Common myeloid progenitor, CD34-positive (primary cell): ENCODE results near the gene FES.
"Not testable (repeated sequence)": the region's sequence is repeated elsewhere in the genome, so short reads cannot be mapped to it uniquely, and the experiment has no call there.

Source experiments
- CTCF ChIA-PET: fragments of 350-600 bp; sonication (Branson Sonifier 250); formaldehyde crosslinking; loops from one replicate; lab custom pipeline; 2021; ENCODE audit warnings: antibody characterized with exemption; lab: Charles Lee
- POLR2A ChIA-PET: fragments of 350-600 bp; sonication (Branson Sonifier 250); formaldehyde crosslinking; loops from one replicate; lab custom pipeline; 2021; ENCODE audit warnings: antibody characterized with exemption; lab: Charles Lee
- DNase-seq, 3 donors: peaks; one replicate each; pipeline versions ENCODE4 v3.0.0 to v3.0.0-alpha.2; 2013
- H3K27ac ChIP-seq, 2 experiments: 1 replicate in 1 of 2; 2 replicates in 1 of 2; pipeline ENCODE4 v1.7.0; 2013; ENCODE audit warnings: inconsistent platforms in 2 of 2, low read length in 2 of 2, mild to moderate bottlenecking in 2 of 2, low read depth in 1 of 2, moderate library complexity in 1 of 2; ENCODE audit not compliant: severe bottlenecking in 2 of 2, insufficient read depth in 1 of 2, poor library complexity in 1 of 2
- H3K27me3 ChIP-seq, 5 experiments: replicated peaks in 2 of 5; 1 replicate in 3 of 5; 2 replicates in 2 of 5; pipeline versions ENCODE4 v1.6.1 to v1.7.0; 2013; ENCODE audit warnings: low read length in 4 of 5, mild to moderate bottlenecking in 2 of 5, moderate library complexity in 2 of 5, inconsistent platforms in 1 of 5; ENCODE audit not compliant: insufficient read depth in 5 of 5, control insufficient read depth in 4 of 5
- H3K36me3 ChIP-seq, 4 experiments: 1 replicate in 2 of 4; 2 replicates in 2 of 4; pipeline versions ENCODE4 v1.6.1 to v1.7.0; 2013; ENCODE audit warnings: low read length in 3 of 4, control low read depth in 1 of 4, mild to moderate bottlenecking in 1 of 4; ENCODE audit not compliant: control insufficient read depth in 4 of 4, insufficient read depth in 4 of 4
- H3K4me1 ChIP-seq, 4 experiments: 1 replicate in 3 of 4; 2 replicates in 1 of 4; pipeline versions ENCODE4 v1.6.1 to v1.7.1; 2013; ENCODE audit warnings: low read length in 3 of 4, mild to moderate bottlenecking in 3 of 4, control low read depth in 1 of 4, inconsistent platforms in 1 of 4, moderate library complexity in 1 of 4; ENCODE audit not compliant: control insufficient read depth in 4 of 4, insufficient read depth in 4 of 4; ENCODE audit errors: control extremely low read depth in 1 of 4
- H3K4me3 ChIP-seq, 7 experiments: 1 replicate in 4 of 7; 2 replicates in 3 of 7; pipeline versions ENCODE4 v1.5.1 to v1.7.0; 2013; ENCODE audit warnings: mild to moderate bottlenecking in 7 of 7, low read length in 6 of 7, moderate library complexity in 6 of 7, inconsistent platforms in 2 of 7, low read depth in 2 of 7, control low read depth in 1 of 7; ENCODE audit not compliant: insufficient read depth in 4 of 7, control insufficient read depth in 1 of 7; ENCODE audit errors: extremely low read depth in 1 of 7
- H3K9me3 ChIP-seq, 5 experiments: 1 replicate in 4 of 5; 2 replicates in 1 of 5; pipeline versions ENCODE4 v1.6.1 to v1.7.1; 2013; ENCODE audit warnings: low read length in 4 of 5, mild to moderate bottlenecking in 2 of 5, inconsistent platforms in 1 of 5, low read depth in 1 of 5, moderate library complexity in 1 of 5; ENCODE audit not compliant: control insufficient read depth in 4 of 5, insufficient read depth in 2 of 5; ENCODE audit errors: control extremely low read depth in 1 of 5
- WGBS: methylation state at CpG from one replicate; pipeline ENCODE4 v1.1.5; 2013; ENCODE audit not compliant: insufficient coverage; 5-methylcytosine and 5-hydroxymethylcytosine counted together

The FES gene

GRCh38 chr15:90893175-90894090 is 9.1 kb downstream of the FES start:
- no peak overlapping the region for H3K27ac ChIP-seq
- CTCF ChIA-PET = interaction anchor here (1.0 to 16.2 kb wide), 4 partner anchors 9 to 40 kb away, joined by 3 to 258 read pairs (median 8); partner anchors contain the start of genes HDDC3, MAN2A2 and UNC45A
- H3K36me3 ChIP-seq = peaks cover 15 to 73% (median 59%) of the 10 kb centered on the region in 4 experiments
- POLR2A ChIA-PET = no interaction called here
- no peaks in the 10 kb centered on the region for H3K4me1 ChIP-seq
- H3K27me3 ChIP-seq = no peaks in the 10 kb centered on the region
- no peak overlapping the region for H3K4me3 ChIP-seq
- WGBS = 96% methylated on average over 32 of the region's 33 CpGs
- H3K9me3 ChIP-seq = no peaks in the 10 kb centered on the region
- DNase-seq = no peak

- CTCF ChIA-PET = interaction anchor here (0.8 to 16.2 kb wide), 9 partner anchors 10 to 574 kb away, joined by 3 to 258 read pairs (median 4); partner anchors contain the start of genes FURIN, HDDC3 and UNC45A
- no peak overlapping the region for H3K4me3 ChIP-seq
- H3K27me3 ChIP-seq = no peaks in the 10 kb centered on the region
- POLR2A ChIA-PET = no interaction called here
- 89% methylated on average over 9 of the region's 10 CpGs for WGBS
- H3K9me3 ChIP-seq = no peaks in the 10 kb centered on the region
- H3K4me1 ChIP-seq = no peaks in the 10 kb centered on the region
- no peak overlapping the region for H3K27ac ChIP-seq
- peak in 1 of 3 donors; percentile 40 for DNase-seq
- peaks cover 12 to 53% (median 46%) of the 10 kb centered on the region in 4 experiments for H3K36me3 ChIP-seq
These were observed 11.3 kb downstream of the FES start for GRCh38 chr15:90895571-90896117.

GRCh38 chr15:90897131-90897655 is 12.9 kb downstream of the FES start:
- peaks cover 0 to 12% (median 10%) of the 10 kb centered on the region in 4 experiments for H3K4me1 ChIP-seq
- DNase-seq = peak in 2 of 3 donors; percentile 53 to 61
- WGBS = 98% methylated on average over 10 of the region's 14 CpGs
- H3K27ac ChIP-seq, H3K9me3 ChIP-seq, POLR2A ChIA-PET, H3K27me3 ChIP-seq, H3K4me3 ChIP-seq: not testable (repeated sequence)
- H3K36me3 ChIP-seq = peaks cover 7 to 38% (median 32%) of the 10 kb centered on the region in 4 experiments
- CTCF ChIA-PET = interaction anchor here (1.2 to 16.2 kb wide), 5 partner anchors 9 to 36 kb away, joined by 3 to 258 read pairs (median 25); partner anchors contain the start of genes HDDC3 and UNC45A

- H3K4me3 ChIP-seq = peak overlapping the region in 4 of 7 experiments; percentile 69 to 81 (median 77)
- H3K27me3 ChIP-seq = no peaks in the 10 kb centered on the region
- 8% methylated on average over 2 of the region's 14 CpGs for WGBS
- ChIA-PET POLR2A (interaction anchor here (2.6 to 3.7 kb wide), 2 partner anchors 16 to 30 kb away, joined by 8 to 32 read pairs; partner anchors contain the start of genes FES and HDDC3), CTCF (interaction anchor here (1.4 to 16.2 kb wide), 7 partner anchors 8 to 32 kb away, joined by 3 to 258 read pairs (median 6); partner anchors contain the start of genes FES, HDDC3 and UNC45A)
- peaks cover 5 to 21% (median 19%) of the 10 kb centered on the region in 4 experiments for H3K36me3 ChIP-seq
- H3K27ac ChIP-seq = peak overlapping the region; percentile 85 to 93
- no peaks in the 10 kb centered on the region for H3K9me3 ChIP-seq
- peaks cover 2 to 24% (median 20%) of the 10 kb centered on the region in 4 experiments for H3K4me1 ChIP-seq
- DNase-seq = peak; percentile 83 to 94 (median 87)
These were observed 17.1 kb downstream of the FES start for GRCh38 chr15:90901175-90902039.

GRCh38 chr15:90902040-90902839 is 17.9 kb downstream of the FES start:
- WGBS = 0% methylated on average over 71 of the region's 71 CpGs
- POLR2A ChIA-PET = interaction anchor here (0.5 to 3.7 kb wide), 7 partner anchors 14 to 204 kb away, joined by 3 to 32 read pairs (median 4); partner anchors contain the start of genes FES, HDDC3, RCCD1 and UNC45A

More at GRCh38 chr15:90902040-90902839, 17.9 kb downstream of the FES start:
- H3K4me3 ChIP-seq = peak overlapping the region; percentile 69 to 85 (median 79)
- peak overlapping the region; percentile 85 to 93 for H3K27ac ChIP-seq
- no peaks in the 10 kb centered on the region for H3K9me3 ChIP-seq
- H3K36me3 ChIP-seq = peaks cover 5 to 26% (median 26%) of the 10 kb centered on the region in 4 experiments
- DNase-seq = peak; percentile 74 to 82 (median 80)
- CTCF ChIA-PET = interaction anchor here (0.7 to 16.2 kb wide), 6 partner anchors 9 to 371 kb away, joined by 3 to 258 read pairs (median 14); partner anchors contain the start of genes FES, HDDC3 and UNC45A
- H3K27me3 ChIP-seq = no peaks in the 10 kb centered on the region
- peaks cover 2 to 24% (median 20%) of the 10 kb centered on the region in 4 experiments for H3K4me1 ChIP-seq
